ENCODE results near the gene BICRA.
A peak's percentile ranks its signal among the peaks of the same experiment; 100 is the strongest.
"Not testable (repeated sequence)": the region's sequence is repeated elsewhere in the genome, so short reads cannot be mapped to it uniquely, and the experiment has no call there.

BICRA gene

DNA sequence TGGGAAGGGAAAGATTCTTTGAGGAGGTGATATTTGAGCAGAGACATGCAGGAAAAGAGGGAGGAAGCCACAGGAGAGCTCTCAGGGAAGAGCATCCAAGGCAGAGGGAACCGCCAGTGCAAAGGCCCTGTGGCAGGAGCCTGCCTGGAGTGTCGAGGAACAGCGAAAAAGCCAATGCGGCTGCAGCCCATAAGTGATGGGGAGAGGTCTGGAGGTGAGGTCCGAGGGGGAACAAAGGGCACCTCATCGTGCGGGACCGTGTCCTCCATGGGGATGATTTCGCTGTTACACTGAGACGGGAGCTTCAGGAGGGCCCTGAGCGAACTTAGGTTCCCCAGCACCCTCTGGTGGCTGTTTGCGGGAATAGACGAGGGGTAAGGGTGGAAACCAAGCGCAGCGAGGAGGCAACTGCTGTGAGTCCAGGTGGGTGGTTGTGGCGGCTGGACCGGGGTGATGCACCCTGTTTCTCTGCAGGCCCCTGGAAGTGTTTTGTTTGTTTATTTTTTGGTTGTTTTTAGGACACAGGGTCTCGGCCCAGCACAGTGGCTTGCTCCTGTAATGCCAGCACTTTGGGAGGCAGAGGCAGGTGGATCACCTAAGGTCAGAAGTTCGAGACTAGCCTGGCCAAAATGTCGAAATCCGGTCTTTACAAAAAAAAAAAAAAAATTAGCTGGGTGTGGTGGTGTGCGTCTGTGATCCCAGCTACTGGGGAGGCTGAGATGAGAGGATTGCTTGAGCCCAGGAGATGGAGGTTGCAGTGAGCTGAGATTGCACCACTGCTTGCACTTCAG lies 98.4 kb downstream of the BICRA start:
- no peak for DNase-seq (ENCODE audit: low spot score)
- Histone ChIP-seq H3K27me3 (ENCODE audit: insufficient read depth, poor library complexity, severe bottlenecking) (no peaks in the 10 kb centered on the region), H3K9me3 (ENCODE audit: severe bottlenecking) (no peaks in the 10 kb centered on the region), H3K36me3 (ENCODE audit: low read depth) (peaks cover 3% of the 10 kb centered on the region; the same call in 1 of the 2 replicates), H3K4me3 (ENCODE audit: severe bottlenecking) (no peak overlapping the region), H3K27ac (ENCODE audit: poor library complexity, severe bottlenecking) (no peak overlapping the region), H3K4me1 (ENCODE audit: insufficient read depth, poor library complexity, severe bottlenecking) (no peaks in the 10 kb centered on the region)
- TF ChIP-seq, protein P1, sequence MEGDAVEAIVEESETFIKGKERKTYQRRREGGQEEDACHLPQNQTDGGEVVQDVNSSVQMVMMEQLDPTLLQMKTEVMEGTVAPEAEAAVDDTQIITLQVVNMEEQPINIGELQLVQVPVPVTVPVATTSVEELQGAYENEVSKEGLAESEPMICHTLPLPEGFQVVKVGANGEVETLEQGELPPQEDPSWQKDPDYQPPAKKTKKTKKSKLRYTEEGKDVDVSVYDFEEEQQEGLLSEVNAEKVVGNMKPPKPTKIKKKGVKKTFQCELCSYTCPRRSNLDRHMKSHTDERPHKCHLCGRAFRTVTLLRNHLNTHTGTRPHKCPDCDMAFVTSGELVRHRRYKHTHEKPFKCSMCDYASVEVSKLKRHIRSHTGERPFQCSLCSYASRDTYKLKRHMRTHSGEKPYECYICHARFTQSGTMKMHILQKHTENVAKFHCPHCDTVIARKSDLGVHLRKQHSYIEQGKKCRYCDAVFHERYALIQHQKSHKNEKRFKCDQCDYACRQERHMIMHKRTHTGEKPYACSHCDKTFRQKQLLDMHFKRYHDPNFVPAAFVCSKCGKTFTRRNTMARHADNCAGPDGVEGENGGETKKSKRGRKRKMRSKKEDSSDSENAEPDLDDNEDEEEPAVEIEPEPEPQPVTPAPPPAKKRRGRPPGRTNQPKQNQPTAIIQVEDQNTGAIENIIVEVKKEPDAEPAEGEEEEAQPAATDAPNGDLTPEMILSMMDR (IDR thresholded peaks at IDR 0.05; ENCODE audit: poor library complexity, severe bottlenecking) = peak; percentile 86
- peak; percentile 92 for ATAC-seq (ENCODE audit: low read depth)

DNA sequence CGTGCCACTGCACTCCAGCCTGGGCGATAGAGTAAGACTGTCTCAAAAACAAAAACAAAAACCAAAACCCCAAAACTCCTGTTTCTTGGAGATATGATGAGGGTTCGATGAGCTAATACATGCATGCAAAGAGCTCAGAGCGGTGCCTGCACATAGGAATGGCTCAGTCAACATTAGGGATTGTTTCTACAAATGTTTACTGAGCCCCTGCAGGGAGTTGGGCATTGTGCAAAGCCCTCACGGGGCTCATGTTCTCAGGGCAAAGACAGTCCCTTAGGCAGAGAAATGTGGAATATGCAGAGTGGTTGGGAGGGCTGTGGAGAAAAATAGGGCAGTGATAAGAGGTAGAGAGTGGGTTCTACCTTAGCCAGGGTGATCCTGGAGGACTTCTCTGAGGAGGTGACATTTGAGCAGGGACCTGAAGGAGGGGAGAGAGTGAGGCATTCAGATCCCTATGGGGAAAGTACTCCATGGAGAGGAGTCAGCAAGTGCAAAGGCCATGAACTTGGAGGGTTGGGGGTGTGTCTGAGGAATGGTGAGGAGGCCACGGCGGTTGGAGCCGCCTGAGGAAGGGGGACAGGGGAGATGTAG lies 102.8 kb downstream of the BICRA start:
- H3K4me1 ChIP-seq (ENCODE audit: insufficient read depth, poor library complexity, severe bottlenecking) = peaks cover 8% of the 10 kb centered on the region
- ATAC-seq (ENCODE audit: low read depth) = no peak
- H3K9me3 ChIP-seq (ENCODE audit: severe bottlenecking) = no peaks in the 10 kb centered on the region
- no peak for DNase-seq (ENCODE audit: low spot score)
- peaks cover 28% of the 10 kb centered on the region for H3K36me3 ChIP-seq (ENCODE audit: low read depth)
- H3K27me3 ChIP-seq (ENCODE audit: insufficient read depth, poor library complexity, severe bottlenecking) = no peaks in the 10 kb centered on the region
- no peak overlapping the region for H3K4me3 ChIP-seq (ENCODE audit: severe bottlenecking)
- TF ChIP-seq, protein P1 (IDR thresholded peaks at IDR 0.05; ENCODE audit: poor library complexity, severe bottlenecking) = no peak
- H3K27ac ChIP-seq (ENCODE audit: poor library complexity, severe bottlenecking) = no peak overlapping the region

DNA sequence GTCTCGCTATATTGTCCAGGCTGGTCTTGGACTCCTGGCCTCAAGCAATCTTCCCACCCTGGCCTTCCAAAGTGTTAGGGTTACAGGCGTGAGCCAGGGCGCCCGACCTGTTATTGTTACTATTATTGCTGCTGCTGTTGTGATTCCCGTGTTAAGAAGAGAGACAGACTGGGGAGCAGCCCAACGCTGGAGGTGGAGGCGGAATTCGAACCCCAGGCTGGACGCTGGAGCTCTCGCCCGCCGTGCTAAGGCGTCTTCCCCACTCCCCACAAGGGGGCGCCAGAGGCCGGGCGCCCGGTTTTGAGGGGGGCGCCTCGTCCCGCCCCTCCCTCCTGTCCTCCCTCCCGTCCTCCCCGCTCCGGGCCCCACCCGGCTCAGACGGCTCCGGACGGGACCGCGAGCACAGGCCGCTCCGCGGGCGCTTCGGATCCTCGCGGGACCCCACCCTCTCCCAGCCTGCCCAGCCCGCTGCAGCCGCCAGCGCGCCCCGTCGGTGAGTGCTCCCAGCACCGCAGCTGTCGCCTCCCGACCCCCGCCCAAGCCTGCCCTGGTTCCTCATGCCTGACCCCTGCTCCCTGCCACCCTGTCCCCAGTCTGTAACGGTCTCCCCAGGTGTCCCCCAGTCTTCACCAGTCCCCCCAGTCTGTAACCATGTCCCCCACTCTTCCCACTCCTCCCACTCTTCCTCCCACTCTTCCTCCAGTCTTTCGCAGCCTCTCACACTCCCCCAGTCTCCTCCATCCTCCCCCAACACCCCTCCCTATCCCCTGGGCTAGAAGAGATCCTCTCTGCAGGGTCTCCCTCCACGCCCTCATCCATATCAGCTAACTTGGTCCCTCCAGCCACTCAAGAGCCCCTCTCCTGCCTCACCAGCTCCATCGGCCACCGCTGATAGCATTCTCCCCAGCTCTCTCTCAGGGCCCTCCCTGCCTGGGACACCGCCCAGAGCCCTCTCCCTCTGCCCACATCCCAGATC lies 104.4 kb downstream of the BICRA start, which contains the start of gene EHD2:
Gene EHD2, plus strand, starts transcription at position 377 of the 976 bp plus-strand sequence. CDS start 3,191 bp downstream, outside the sequence.
- ATAC-seq (ENCODE audit: low read depth) (peak; percentile 79), DNase-seq (ENCODE audit: low spot score) (no peak)
- H3K27ac ChIP-seq (ENCODE audit: poor library complexity, severe bottlenecking) = peak within 1 kb of the TSS; percentile 78
- no peaks in the 10 kb centered on the region for H3K9me3 ChIP-seq (ENCODE audit: severe bottlenecking)
- H3K27me3 ChIP-seq (ENCODE audit: insufficient read depth, poor library complexity, severe bottlenecking) = no peaks in the 10 kb centered on the region
- H3K36me3 ChIP-seq (ENCODE audit: low read depth) = peaks cover 44% of the 10 kb centered on the region
- TF ChIP-seq, protein P1 (IDR thresholded peaks at IDR 0.05; ENCODE audit: poor library complexity, severe bottlenecking) = peak; percentile 98
- peak within 1 kb of the TSS; percentile 86 for H3K4me3 ChIP-seq (ENCODE audit: severe bottlenecking)
- peaks cover 8% of the 10 kb centered on the region for H3K4me1 ChIP-seq (ENCODE audit: insufficient read depth, poor library complexity, severe bottlenecking)

DNA sequence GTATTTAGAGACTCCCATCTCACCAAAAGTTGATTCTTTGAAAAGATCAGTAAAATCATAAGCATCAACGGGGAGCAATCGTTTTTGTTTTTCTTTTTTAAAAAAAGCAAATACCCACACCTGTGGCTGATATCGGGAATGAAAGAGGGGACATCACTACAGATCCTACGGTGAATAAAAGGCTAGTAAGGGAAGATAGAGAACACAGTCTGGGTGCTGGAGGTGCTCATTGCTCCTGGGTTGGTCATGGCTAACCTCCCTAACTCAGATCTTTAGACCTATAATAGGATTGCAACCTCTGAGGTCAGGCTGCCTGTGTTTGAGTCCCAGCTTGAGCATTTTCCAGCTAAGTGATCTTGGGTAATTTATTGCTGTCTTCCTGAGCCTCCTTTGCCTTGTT lies 105.4 kb downstream of the BICRA start:
- H3K4me1 ChIP-seq (ENCODE audit: insufficient read depth, poor library complexity, severe bottlenecking) = peaks cover 8% of the 10 kb centered on the region
- H3K27ac ChIP-seq (ENCODE audit: poor library complexity, severe bottlenecking) = peak overlapping the region; percentile 78
- no peaks in the 10 kb centered on the region for H3K27me3 ChIP-seq (ENCODE audit: insufficient read depth, poor library complexity, severe bottlenecking)
- ATAC-seq (ENCODE audit: low read depth) (no peak), DNase-seq (ENCODE audit: low spot score) (no peak)
- H3K36me3 ChIP-seq (ENCODE audit: low read depth) = peaks cover 46% of the 10 kb centered on the region
- H3K4me3 ChIP-seq (ENCODE audit: severe bottlenecking) = peak overlapping the region; percentile 86
- H3K9me3 ChIP-seq (ENCODE audit: severe bottlenecking) = no peaks in the 10 kb centered on the region
- TF ChIP-seq, protein P1 (IDR thresholded peaks at IDR 0.05; ENCODE audit: poor library complexity, severe bottlenecking) = no peak

DNA sequence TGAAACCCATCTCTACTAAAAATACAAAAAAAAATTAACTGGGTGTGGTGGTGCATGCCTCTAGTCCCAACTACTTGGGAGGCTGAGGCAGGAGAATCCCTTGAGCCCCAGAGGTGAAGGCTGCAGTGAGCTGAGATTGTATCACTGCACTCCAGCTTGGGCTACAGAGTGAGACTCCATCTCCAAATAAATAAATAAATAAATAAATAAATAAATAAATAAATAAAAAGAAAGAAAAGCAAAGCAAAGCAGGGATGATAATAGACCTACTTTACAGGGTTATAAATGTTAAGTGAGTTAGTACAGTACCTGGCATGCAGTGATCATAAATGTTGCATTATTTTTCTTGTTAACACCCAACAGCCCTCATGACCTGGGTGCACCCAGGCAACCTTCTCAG lies 105.9 kb downstream of the BICRA start:
- peaks cover 46% of the 10 kb centered on the region for H3K36me3 ChIP-seq (ENCODE audit: low read depth)
- H3K27me3 ChIP-seq (ENCODE audit: insufficient read depth, poor library complexity, severe bottlenecking); H3K9me3 ChIP-seq (ENCODE audit: severe bottlenecking); ATAC-seq (ENCODE audit: low read depth); DNase-seq (ENCODE audit: low spot score): not testable (repeated sequence)
- peak overlapping the region; percentile 86 for H3K4me3 ChIP-seq (ENCODE audit: severe bottlenecking)
- peaks cover 12% of the 10 kb centered on the region for H3K4me1 ChIP-seq (ENCODE audit: insufficient read depth, poor library complexity, severe bottlenecking)
- peak overlapping the region; percentile 78 for H3K27ac ChIP-seq (ENCODE audit: poor library complexity, severe bottlenecking)

Data from RWPE2 (cell line).